ENCODE data around the gene CREB3L2.

GRCh38 chr7:137970253-137970975 lies 31.5 kb downstream of the CREB3L2 start:
- TF ChIP-seq CTCF (IDR thresholded peaks at IDR 0.05; ENCODE audit: insufficient read depth, low read length): no peak
- no peak for TF ChIP-seq POLR2AphosphoS5 (IDR thresholded peaks at IDR 0.05; ENCODE audit: low read depth)
- TF ChIP-seq GABPA (IDR thresholded peaks at IDR 0.05; ENCODE audit: low read depth): no peak
- TF ChIP-seq REST (IDR thresholded peaks at IDR 0.05; ENCODE audit: insufficient replicate concordance, low read depth): peak; percentile 51
- no peak for TF ChIP-seq SPI1 (IDR thresholded peaks at IDR 0.05; ENCODE audit: borderline replicate concordance, low read depth)

Measured in HL-60 (cell line).